ENCODE results near the gene ZNF532.
"Not testable (repeated sequence)": the region's sequence is repeated elsewhere in the genome, so short reads cannot be mapped to it uniquely, and the experiment has no call there.

Gene ZNF532

GRCh38 chr18:59013744-59014143 is 149.1 kb downstream of the ZNF532 start:
- H3K4me1 ChIP-seq (ENCODE audit: control insufficient read depth, insufficient read depth, low read length): no peaks in the 10 kb centered on the region
- no peaks in the 10 kb centered on the region for H3K9me3 ChIP-seq (ENCODE audit: control insufficient read depth, low read length)
- H3K4me3 ChIP-seq (ENCODE audit: low read length): no peak overlapping the region
- H3K36me3 ChIP-seq (ENCODE audit: control insufficient read depth, insufficient read depth, low read length): no peaks in the 10 kb centered on the region
- no peaks in the 10 kb centered on the region for H3K27me3 ChIP-seq (ENCODE audit: control insufficient read depth, insufficient read depth, low read length)
- H3K9ac ChIP-seq (ENCODE audit: low read length): no peak overlapping the region

- Histone ChIP-seq H3K4me3 (ENCODE audit: low read length) (no peak overlapping the region), H3K36me3 (ENCODE audit: control insufficient read depth, insufficient read depth, low read length) (no peaks in the 10 kb centered on the region), H3K9ac (ENCODE audit: low read length) (no peak overlapping the region), H3K27me3 (ENCODE audit: control insufficient read depth, insufficient read depth, low read length) (no peaks in the 10 kb centered on the region), H3K4me1 (ENCODE audit: control insufficient read depth, insufficient read depth, low read length) (no peaks in the 10 kb centered on the region), H3K9me3 (ENCODE audit: control insufficient read depth, low read length) (no peaks in the 10 kb centered on the region)
Observed at GRCh38 chr18:59015531-59016152, 151.0 kb downstream of the ZNF532 start.

GRCh38 chr18:59021500-59021899 is 156.8 kb downstream of the ZNF532 start:
- Histone ChIP-seq H3K9ac (ENCODE audit: low read length) (no peak overlapping the region), H3K4me1 (ENCODE audit: control insufficient read depth, insufficient read depth, low read length) (no peaks in the 10 kb centered on the region), H3K36me3 (ENCODE audit: control insufficient read depth, insufficient read depth, low read length) (no peaks in the 10 kb centered on the region), H3K27me3 (ENCODE audit: control insufficient read depth, insufficient read depth, low read length) (no peaks in the 10 kb centered on the region), H3K4me3 (ENCODE audit: low read length) (no peak overlapping the region), H3K9me3 (ENCODE audit: control insufficient read depth, low read length) (no peaks in the 10 kb centered on the region)

GRCh38 chr18:59022167-59022945 is 157.7 kb downstream of the ZNF532 start:
- Histone ChIP-seq H3K9me3 (ENCODE audit: control insufficient read depth, low read length) (no peaks in the 10 kb centered on the region), H3K36me3 (ENCODE audit: control insufficient read depth, insufficient read depth, low read length) (no peaks in the 10 kb centered on the region), H3K27me3 (ENCODE audit: control insufficient read depth, insufficient read depth, low read length) (no peaks in the 10 kb centered on the region), H3K4me1 (ENCODE audit: control insufficient read depth, insufficient read depth, low read length) (no peaks in the 10 kb centered on the region), H3K9ac (ENCODE audit: low read length) (no peak overlapping the region), H3K4me3 (ENCODE audit: low read length) (no peak overlapping the region)

- no peaks in the 10 kb centered on the region for H3K9me3 ChIP-seq (ENCODE audit: control insufficient read depth, low read length)
Observed at GRCh38 chr18:59024829-59025228, 160.2 kb downstream of the ZNF532 start.

GRCh38 chr18:59025532-59025931 is 160.9 kb downstream of the ZNF532 start:
- H3K9me3 ChIP-seq (ENCODE audit: control insufficient read depth, low read length); H3K4me3 ChIP-seq (ENCODE audit: low read length); H3K9ac ChIP-seq (ENCODE audit: low read length); H3K4me1 ChIP-seq (ENCODE audit: control insufficient read depth, insufficient read depth, low read length); H3K27me3 ChIP-seq (ENCODE audit: control insufficient read depth, insufficient read depth, low read length); H3K36me3 ChIP-seq (ENCODE audit: control insufficient read depth, insufficient read depth, low read length): not testable (repeated sequence)

More at GRCh38 chr18:59024829-59025228, 160.2 kb downstream of the ZNF532 start:
- Histone ChIP-seq H3K9ac (ENCODE audit: low read length) (no peak overlapping the region), H3K4me1 (ENCODE audit: control insufficient read depth, insufficient read depth, low read length) (no peaks in the 10 kb centered on the region), H3K27me3 (ENCODE audit: control insufficient read depth, insufficient read depth, low read length) (no peaks in the 10 kb centered on the region), H3K4me3 (ENCODE audit: low read length) (no peak overlapping the region), H3K36me3 (ENCODE audit: control insufficient read depth, insufficient read depth, low read length) (no peaks in the 10 kb centered on the region)

- Histone ChIP-seq H3K9me3 (ENCODE audit: control insufficient read depth, low read length) (no peaks in the 10 kb centered on the region), H3K4me3 (ENCODE audit: low read length) (no peak overlapping the region), H3K4me1 (ENCODE audit: control insufficient read depth, insufficient read depth, low read length) (no peaks in the 10 kb centered on the region), H3K9ac (ENCODE audit: low read length) (no peak overlapping the region), H3K27me3 (ENCODE audit: control insufficient read depth, insufficient read depth, low read length) (no peaks in the 10 kb centered on the region), H3K36me3 (ENCODE audit: control insufficient read depth, insufficient read depth, low read length) (no peaks in the 10 kb centered on the region)
Observed at GRCh38 chr18:59026364-59026763, 161.7 kb downstream of the ZNF532 start.

- Histone ChIP-seq H3K9me3 (ENCODE audit: control insufficient read depth, low read length) (no peaks in the 10 kb centered on the region), H3K27me3 (ENCODE audit: control insufficient read depth, insufficient read depth, low read length) (no peaks in the 10 kb centered on the region), H3K36me3 (ENCODE audit: control insufficient read depth, insufficient read depth, low read length) (no peaks in the 10 kb centered on the region), H3K4me3 (ENCODE audit: low read length) (no peak overlapping the region), H3K9ac (ENCODE audit: low read length) (no peak overlapping the region), H3K4me1 (ENCODE audit: control insufficient read depth, insufficient read depth, low read length) (no peaks in the 10 kb centered on the region)
Observed at GRCh38 chr18:59026831-59027410, 162.2 kb downstream of the ZNF532 start.

- H3K36me3 ChIP-seq (ENCODE audit: control insufficient read depth, insufficient read depth, low read length): no peaks in the 10 kb centered on the region
- peaks cover 3% of the 10 kb centered on the region for H3K27me3 ChIP-seq (ENCODE audit: control insufficient read depth, insufficient read depth, low read length)
- no peaks in the 10 kb centered on the region for H3K4me1 ChIP-seq (ENCODE audit: control insufficient read depth, insufficient read depth, low read length)
- no peak overlapping the region for H3K4me3 ChIP-seq (ENCODE audit: low read length)
- no peak overlapping the region for H3K9ac ChIP-seq (ENCODE audit: low read length)
- H3K9me3 ChIP-seq (ENCODE audit: control insufficient read depth, low read length): no peaks in the 10 kb centered on the region
Observed at GRCh38 chr18:59029663-59030429, 165.2 kb downstream of the ZNF532 start.

- Histone ChIP-seq H3K4me1 (ENCODE audit: control insufficient read depth, insufficient read depth, low read length) (no peaks in the 10 kb centered on the region), H3K27me3 (ENCODE audit: control insufficient read depth, insufficient read depth, low read length) (peaks cover 3% of the 10 kb centered on the region), H3K36me3 (ENCODE audit: control insufficient read depth, insufficient read depth, low read length) (no peaks in the 10 kb centered on the region), H3K9me3 (ENCODE audit: control insufficient read depth, low read length) (no peaks in the 10 kb centered on the region), H3K4me3 (ENCODE audit: low read length) (no peak overlapping the region), H3K9ac (ENCODE audit: low read length) (no peak overlapping the region)
Observed at GRCh38 chr18:59032308-59032707, 167.6 kb downstream of the ZNF532 start.

GRCh38 chr18:59033359-59033758 is 168.7 kb downstream of the ZNF532 start:
- Histone ChIP-seq H3K4me1 (ENCODE audit: control insufficient read depth, insufficient read depth, low read length) (no peaks in the 10 kb centered on the region), H3K27me3 (ENCODE audit: control insufficient read depth, insufficient read depth, low read length) (peaks cover 3% of the 10 kb centered on the region), H3K4me3 (ENCODE audit: low read length) (no peak overlapping the region), H3K9ac (ENCODE audit: low read length) (no peak overlapping the region), H3K36me3 (ENCODE audit: control insufficient read depth, insufficient read depth, low read length) (no peaks in the 10 kb centered on the region), H3K9me3 (ENCODE audit: control insufficient read depth, low read length) (no peaks in the 10 kb centered on the region)

GRCh38 chr18:59033974-59034373 is 169.3 kb downstream of the ZNF532 start:
- Histone ChIP-seq H3K9ac (ENCODE audit: low read length) (no peak overlapping the region), H3K36me3 (ENCODE audit: control insufficient read depth, insufficient read depth, low read length) (no peaks in the 10 kb centered on the region), H3K27me3 (ENCODE audit: control insufficient read depth, insufficient read depth, low read length) (peaks cover 3% of the 10 kb centered on the region), H3K9me3 (ENCODE audit: control insufficient read depth, low read length) (no peaks in the 10 kb centered on the region), H3K4me3 (ENCODE audit: low read length) (no peak overlapping the region), H3K4me1 (ENCODE audit: control insufficient read depth, insufficient read depth, low read length) (no peaks in the 10 kb centered on the region)
